A549 (cell line): ENCODE data around the gene SH2B3. TPM values are rescaled to one million over a fixed set of nuclear protein-coding genes. Genes with fewer than 3 reads are reported as not detected.

Source experiments
- ATAC-seq, 2 experiments: fragments of 200-7000 bp in 1 of 2; fragments of >200 bp in 1 of 2; cut with Nextera tagmentation in 1 of 2; cut with Tn5 transposase in 1 of 2; 3 replicates each; pipeline versions ENCODE4 v1.8.0 to v1.9.1; 2018 to 2020; ENCODE audit warnings: mild to moderate bottlenecking in 1 of 2, moderate library complexity in 1 of 2
- CTCF ChIA-PET: fragments of 300-600 bp; sonication (Branson Sonifier 250); formaldehyde crosslinking; extraction: SDS; loops from one replicate; lab custom pipeline; 2021; ENCODE audit warnings: antibody characterized with exemption, inconsistent platforms; lab: Yijun Ruan, JAX
- POLR2A ChIA-PET: fragments of 350-600 bp; formaldehyde crosslinking; extraction: SDS; loops from one replicate; lab custom pipeline; 2021; ENCODE audit warnings: antibody characterized with exemption, inconsistent platforms; lab: Yijun Ruan, JAX
- DNase-seq, 2 experiments: peaks; one replicate each; pipeline versions ENCODE4 v3.0.0 to v3.0.0-alpha.2; 2011 to 2016; ENCODE audit warnings: low read depth in 1 of 2, low spot score in 1 of 2
- FAIRE-seq: peaks from 2 replicates; lab custom pipeline; 2011; peaks lifted over from hg19 to GRCh38; lab: Jason Lieb, UNC
- H3K27ac ChIP-seq, 2 experiments: fragments of >200 bp; sonication (Bioruptor Twin); formaldehyde crosslinking; 3 replicates each; pipeline ENCODE4 v1.5.1; 2016 to 2017
- H3K4me1 ChIP-seq: fragments of >200 bp; sonication (Bioruptor Twin); formaldehyde crosslinking; 3 replicates; pipeline ENCODE4 v1.6.1; 2016
- H3K4me2 ChIP-seq: fragments of >200 bp; sonication (Bioruptor Twin); formaldehyde crosslinking; 3 replicates; pipeline ENCODE4 v1.6.1; 2016
- H3K4me3 ChIP-seq: fragments of >200 bp; sonication (Bioruptor Twin); formaldehyde crosslinking; 3 replicates; pipeline ENCODE4 v1.5.1; 2016
- H3K9me3 ChIP-seq: fragments of >200 bp; sonication (Bioruptor Twin); formaldehyde crosslinking; 3 replicates; pipeline ENCODE4 v1.6.1; 2016
- CEBPB ChIP-seq, 2 experiments: fragments of >200 bp in 1 of 2; sonication (Bioruptor Twin) in 1 of 2; formaldehyde crosslinking in 1 of 2; IDR thresholded peaks; 2 replicates each; pipeline ENCODE4 v1.6.1; 2012 to 2016
- CHD2 ChIP-seq: fragments of 150-350 bp; IDR thresholded peaks from 2 replicates; pipeline ENCODE4 v1.6.1; 2014; ENCODE audit warnings: low read length; ENCODE audit not compliant: partially characterized antibody
- CHD4 ChIP-seq: fragments of 200-600 bp; sonication (generic); IDR thresholded peaks from 2 replicates; pipeline ENCODE4 v1.6.1; 2016; ENCODE audit warnings: antibody characterized with exemption, mild to moderate bottlenecking, borderline replicate concordance
- FOSB ChIP-seq: fragments of 250-450 bp; sonication (Bioruptor Pico); IDR thresholded peaks from 2 replicates; pipeline ENCODE4 v1.5.0; 2020; ENCODE audit warnings: mild to moderate bottlenecking, moderate library complexity
- HDAC2 ChIP-seq: fragments of 200-600 bp; sonication (generic); IDR thresholded peaks from 2 replicates; pipeline ENCODE4 v1.6.1; 2016
- HOXB13 ChIP-seq: fragments of 250-450 bp; sonication (Bioruptor Pico); IDR thresholded peaks from 2 replicates; pipeline ENCODE4 v1.5.0; 2020; ENCODE audit warnings: low read depth, mild to moderate bottlenecking, moderate library complexity
- JUN ChIP-seq, 2 experiments: fragments of >200 bp; sonication (Bioruptor Twin); formaldehyde crosslinking; IDR thresholded peaks; 2 replicates in 1 of 2; 3 replicates in 1 of 2; pipeline ENCODE4 v1.6.1; 2016 to 2017
- NFE2L2 ChIP-seq: fragments of 150-350 bp; conservative IDR thresholded peaks from 2 replicates; pipeline ENCODE4 v1.6.1; 2014; ENCODE audit warnings: low read length
- NPAS2 ChIP-seq: fragments of 250-450 bp; sonication (Bioruptor Pico); IDR thresholded peaks from 2 replicates; pipeline ENCODE4 v1.8.0; 2022; ENCODE audit warnings: mild to moderate bottlenecking, moderate library complexity, borderline replicate concordance
- POLR2A ChIP-seq: IDR thresholded peaks from 2 replicates; pipeline ENCODE4 v1.6.1; 2012; ENCODE audit warnings: mild to moderate bottlenecking, low read length
- RCOR1 ChIP-seq: fragments of 150-350 bp; IDR thresholded peaks from 2 replicates; pipeline ENCODE4 v1.6.1; 2014; ENCODE audit warnings: antibody characterized with exemption, low read length, low read depth
- RNF2 ChIP-seq: fragments of 200-600 bp; sonication (generic); IDR thresholded peaks from 2 replicates; pipeline ENCODE4 v1.6.1; 2016; ENCODE audit warnings: low read depth, mild to moderate bottlenecking, antibody characterized with exemption, moderate library complexity, borderline replicate concordance
- SMC3 ChIP-seq: fragments of >200 bp; sonication (Bioruptor Twin); formaldehyde crosslinking; IDR thresholded peaks from 3 replicates; pipeline ENCODE4 v1.6.1; 2018; ENCODE audit warnings: inconsistent platforms
- SREBF2 ChIP-seq: fragments of 450-650 bp; IDR thresholded peaks from 2 replicates; pipeline ENCODE4 v1.6.1; 2014; ENCODE audit warnings: mild to moderate bottlenecking, moderate library complexity
- TFCP2L1 ChIP-seq: fragments of 250-450 bp; sonication (Bioruptor Pico); IDR thresholded peaks from 2 replicates; pipeline ENCODE4 v1.5.0; 2021; ENCODE audit warnings: mild to moderate bottlenecking
- ZFP36 ChIP-seq: fragments of 450-650 bp; IDR thresholded peaks from 2 replicates; pipeline ENCODE4 v1.6.1; 2014; ENCODE audit warnings: borderline replicate concordance; ENCODE audit not compliant: partially characterized antibody
- ZNF302 ChIP-seq: fragments of 250-450 bp; sonication (Bioruptor Pico); IDR thresholded peaks from 2 replicates; pipeline ENCODE4 v1.9.0; 2021; ENCODE audit warnings: inconsistent platforms, mild to moderate bottlenecking, moderate library complexity
- WGBS: methylation state at CpG from one replicate; pipeline ENCODE4 v1.1.6; 2017; ENCODE audit errors: missing lambda C conversion rate; 5-methylcytosine and 5-hydroxymethylcytosine counted together
- polyA plus RNA-seq, 4 experiments: library from polyadenylated mRNA; depleted of rRNA in 3 of 4; stranded (reverse); fragments of >200 nt; fragmentation: RNase III in 1 of 4; extraction: RNeasy Plus Mini Kit Qiagen cat#74134 plus additional on column Dnase treatment in 1 of 4; gene quantifications; 2 replicates in 3 of 4; 3 replicates in 1 of 4; pipeline ENCODE4 v1.2.3, GENCODE V29; 2011 to 2017
- TF ChIP-seq, protein P1 (sequence below): IDR thresholded peaks from 2 replicates; pipeline ENCODE4 v1.6.1; 2012

SH2B3 gene
- polyA plus RNA-seq, 2 of the 4 experiments (the other 2 are of a cell fraction): 2.3 to 2.5 TPM

DNA sequence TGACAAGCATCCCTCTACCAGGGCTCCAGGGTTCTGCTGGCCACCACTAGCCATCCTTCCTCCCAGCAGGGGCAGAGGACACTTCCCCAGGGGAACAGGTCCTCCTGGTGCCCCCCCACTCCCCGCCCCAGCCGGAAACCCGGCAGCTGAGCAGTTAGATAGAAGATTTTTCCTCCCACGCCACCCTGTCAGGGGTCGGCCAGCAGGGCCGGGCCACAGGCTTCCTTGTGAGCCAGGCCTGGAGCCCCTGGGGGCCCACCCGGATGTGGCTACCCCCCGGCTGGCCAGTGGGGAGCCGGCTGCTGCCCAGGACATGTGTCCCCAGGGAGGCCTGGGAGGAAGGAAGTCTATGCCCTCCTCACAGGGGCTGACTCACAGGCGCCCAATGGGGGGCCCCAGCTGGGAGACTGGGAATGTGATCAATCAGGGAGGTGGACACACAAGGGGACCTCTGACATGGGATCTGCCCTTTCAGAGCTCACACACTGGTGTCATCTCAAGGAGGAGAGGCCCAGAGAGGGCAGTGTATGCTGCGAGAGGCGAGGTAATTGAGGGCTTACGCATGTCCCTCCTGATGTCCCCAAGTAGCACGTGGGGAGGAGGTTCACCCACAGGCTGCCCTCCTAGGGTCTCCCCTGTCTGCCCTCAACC is 4.2 kb downstream of the SH2B3 start (continued):
- TF ChIP-seq ZNF302 (CRISPR knock-in tag): no peak
- no peak for TF ChIP-seq CHD4
- TF ChIP-seq POLR2A: no peak
- no peak for TF ChIP-seq NPAS2 (CRISPR knock-in tag)
- no peak for TF ChIP-seq JUN (IDR thresholded peaks at IDR 0.05)
- no peak for TF ChIP-seq SMC3
- TF ChIP-seq RCOR1: no peak

DNA sequence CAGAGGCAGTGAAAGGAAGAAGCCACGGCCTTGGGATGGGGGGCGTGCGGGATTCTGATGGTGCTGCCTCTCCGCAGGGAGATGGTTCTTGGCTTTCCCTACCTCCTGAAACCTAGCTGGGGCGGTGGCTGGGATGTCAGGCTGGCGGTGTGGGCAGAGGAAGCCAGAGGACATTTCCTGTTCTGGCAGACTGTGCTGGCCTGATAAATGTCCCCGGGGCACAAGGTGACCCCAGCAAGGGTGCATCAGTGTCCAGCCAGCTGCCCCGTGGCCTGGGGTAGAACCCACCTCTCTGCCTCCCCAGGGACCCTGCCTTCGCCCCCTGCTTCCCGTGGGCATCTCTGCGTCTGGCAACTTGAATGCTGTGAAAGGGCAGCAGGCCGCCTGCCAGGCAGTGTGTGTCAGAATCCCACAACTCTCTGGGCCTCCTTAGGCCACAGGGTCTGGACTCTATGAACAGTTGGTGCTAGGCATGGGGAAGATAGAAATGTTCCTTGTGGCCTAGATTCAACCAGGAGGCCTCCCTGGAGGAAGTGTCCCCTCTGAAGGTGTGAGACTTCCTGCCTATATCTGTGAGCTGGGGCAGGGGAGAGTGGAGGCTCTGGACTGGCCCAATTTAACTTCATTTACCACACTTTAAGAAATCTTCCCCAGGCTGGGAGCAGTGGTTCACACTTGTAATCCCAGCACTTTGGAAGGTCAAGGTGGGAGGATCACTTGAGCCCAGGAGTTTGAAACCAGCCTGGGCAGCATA is 4.9 kb downstream of the SH2B3 start:
- CTCF ChIA-PET: interaction anchor here (0.7 to 8.6 kb wide), 2 partner anchors 13 to 37 kb away, joined by 6 to 103 read pairs; no protein-coding TSS in a partner anchor
- TF ChIP-seq ZFP36 (peak; percentile 87), CEBPB (IDR thresholded peaks at IDR 0.05) (no peak), CHD2 (no peak), NFE2L2 (no peak), HOXB13 (no peak), SMC3 (no peak)
- peak overlapping the region in 1 of 2 experiments; percentile 82; a peak in 3 of 6 replicates for H3K27ac ChIP-seq
- H3K4me3 ChIP-seq: no peak overlapping the region
- H3K4me2 ChIP-seq: no peak overlapping the region; the same call in 2 of the 3 replicates
- DNase-seq (no peak), FAIRE-seq (no peak), ATAC-seq (no peak)
- no peaks in the 10 kb centered on the region for H3K9me3 ChIP-seq
- 85% methylated on average over 11 of the region's 12 CpGs for WGBS
- H3K4me1 ChIP-seq: peaks cover 36% of the 10 kb centered on the region
- POLR2A ChIA-PET: no interaction called here

DNA sequence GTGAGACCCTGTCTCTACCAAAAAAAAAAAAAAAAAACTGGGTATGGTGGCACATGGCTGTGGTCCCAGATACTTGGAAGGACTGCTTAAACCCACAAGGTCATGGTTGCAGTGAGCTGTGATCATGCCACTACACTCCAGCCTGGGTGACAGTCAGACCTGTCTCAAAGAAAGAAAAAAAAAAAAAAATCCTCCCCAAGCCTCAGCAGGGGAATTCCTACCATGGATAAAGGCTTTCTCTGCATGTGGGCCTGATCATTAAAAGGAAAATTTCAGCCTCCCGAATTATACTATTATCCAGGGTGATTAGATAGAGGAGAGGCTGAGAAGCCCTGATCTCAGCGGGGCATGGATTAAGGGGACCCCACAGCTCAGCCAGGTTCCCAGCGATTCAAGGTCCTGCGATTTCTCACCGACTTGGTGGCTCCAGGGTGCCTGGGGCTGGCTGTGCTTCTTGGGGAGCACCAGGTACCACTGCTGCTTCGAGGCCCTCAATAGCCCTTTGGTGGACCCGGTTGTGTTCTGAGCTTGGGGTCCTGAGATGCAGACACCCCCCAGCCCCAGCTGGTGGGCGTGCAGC is 5.6 kb downstream of the SH2B3 start:
- H3K4me2 ChIP-seq: no peak overlapping the region
- POLR2A ChIA-PET: interaction anchor here (0.6 kb wide), 1 partner anchor 84 kb away, joined by 3 read pairs; no protein-coding TSS in a partner anchor
- no peaks in the 10 kb centered on the region for H3K9me3 ChIP-seq
- no peak for DNase-seq
- no peak overlapping the region for H3K27ac ChIP-seq
- H3K4me1 ChIP-seq: peaks cover 36% of the 10 kb centered on the region
- H3K4me3 ChIP-seq: no peak overlapping the region
- CTCF ChIA-PET: interaction anchor here (0.9 to 8.6 kb wide), 3 partner anchors 14 to 40 kb away, joined by 3 to 103 read pairs (median 21); no protein-coding TSS in a partner anchor
- WGBS: 79% methylated on average over 8 of the region's 8 CpGs
- no peak for TF ChIP-seq CHD2
- no peak for ATAC-seq
- no peak for FAIRE-seq

DNA sequence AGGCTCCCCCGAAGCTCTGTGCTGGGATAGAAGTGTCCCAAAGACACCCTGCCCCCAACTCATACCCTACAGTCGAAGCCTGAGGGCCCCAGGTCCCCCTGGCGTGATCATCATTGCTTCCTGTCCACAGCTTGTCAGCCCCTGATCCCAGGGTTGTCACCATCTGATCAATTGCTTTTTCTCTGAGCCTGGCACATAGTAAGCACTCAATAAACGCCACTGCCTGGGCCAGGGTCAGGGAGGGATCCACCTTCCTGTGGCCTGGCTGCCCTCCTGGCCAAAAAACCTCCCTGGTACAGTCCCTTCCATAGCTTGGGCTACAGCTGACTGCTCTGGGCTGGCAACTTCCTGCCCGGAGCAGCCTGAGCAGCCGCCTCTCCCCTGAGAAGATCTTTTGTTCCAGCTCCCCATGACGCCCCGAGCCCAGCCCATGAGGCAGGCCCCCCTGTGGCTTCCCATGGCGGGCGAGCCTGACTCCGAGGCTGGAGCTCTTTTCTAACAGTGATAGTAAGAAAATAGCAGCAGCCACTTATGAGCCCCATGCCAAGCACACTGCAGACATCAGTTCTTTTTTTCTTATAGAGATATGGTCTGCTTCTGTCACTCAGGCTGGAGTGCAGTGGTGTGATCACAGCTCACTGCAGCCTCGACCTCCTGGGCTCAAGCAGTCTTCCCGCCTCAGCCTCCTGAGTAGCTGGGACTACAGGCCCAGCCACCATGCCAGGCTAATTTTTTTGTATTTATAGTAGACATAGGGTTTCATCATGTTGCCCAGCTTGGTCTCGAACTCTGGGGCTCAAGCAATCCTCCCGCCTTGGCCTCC is 6.5 kb downstream of the SH2B3 start:
- Histone ChIP-seq H3K4me2 (no peak overlapping the region), H3K27ac (0 out of 6 replicates have a peak overlapping the region, but pooled peaks of 1 of the 2 experiments have one; percentile 9)
- TF ChIP-seq, protein P1, sequence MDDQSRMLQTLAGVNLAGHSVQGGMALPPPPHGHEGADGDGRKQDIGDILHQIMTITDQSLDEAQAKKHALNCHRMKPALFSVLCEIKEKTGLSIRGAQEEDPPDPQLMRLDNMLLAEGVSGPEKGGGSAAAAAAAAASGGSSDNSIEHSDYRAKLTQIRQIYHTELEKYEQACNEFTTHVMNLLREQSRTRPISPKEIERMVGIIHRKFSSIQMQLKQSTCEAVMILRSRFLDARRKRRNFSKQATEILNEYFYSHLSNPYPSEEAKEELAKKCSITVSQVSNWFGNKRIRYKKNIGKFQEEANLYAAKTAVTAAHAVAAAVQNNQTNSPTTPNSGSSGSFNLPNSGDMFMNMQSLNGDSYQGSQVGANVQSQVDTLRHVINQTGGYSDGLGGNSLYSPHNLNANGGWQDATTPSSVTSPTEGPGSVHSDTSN: no peak
- TF ChIP-seq HOXB13 (no peak), RNF2 (no peak), SREBF2 (no peak), TFCP2L1 (CRISPR knock-in tag) (no peak), HDAC2 (no peak), FOSB (no peak), ZFP36 (no peak)
- TF ChIP-seq, all 56 proteins: peak for 0
- no peak overlapping the region for H3K4me3 ChIP-seq
- ATAC-seq (peak in 1 of 2 experiments; percentile 6; a peak in 1 of 6 replicates), DNase-seq (no peak), FAIRE-seq (no peak)
- 84% methylated on average over 14 of the region's 15 CpGs for WGBS
- no peaks in the 10 kb centered on the region for H3K9me3 ChIP-seq
- CTCF ChIA-PET: interaction anchor here (0.9 to 8.6 kb wide), 7 partner anchors 15 to 261 kb away, joined by 3 to 103 read pairs (median 8); no protein-coding TSS in a partner anchor
- POLR2A ChIA-PET: interaction anchor here (0.6 kb wide), 1 partner anchor 90 kb away, joined by 4 read pairs; no protein-coding TSS in a partner anchor
- H3K4me1 ChIP-seq: peaks cover 28% of the 10 kb centered on the region
